Measurements from ENCODE around the gene ZNF770.

DNA sequence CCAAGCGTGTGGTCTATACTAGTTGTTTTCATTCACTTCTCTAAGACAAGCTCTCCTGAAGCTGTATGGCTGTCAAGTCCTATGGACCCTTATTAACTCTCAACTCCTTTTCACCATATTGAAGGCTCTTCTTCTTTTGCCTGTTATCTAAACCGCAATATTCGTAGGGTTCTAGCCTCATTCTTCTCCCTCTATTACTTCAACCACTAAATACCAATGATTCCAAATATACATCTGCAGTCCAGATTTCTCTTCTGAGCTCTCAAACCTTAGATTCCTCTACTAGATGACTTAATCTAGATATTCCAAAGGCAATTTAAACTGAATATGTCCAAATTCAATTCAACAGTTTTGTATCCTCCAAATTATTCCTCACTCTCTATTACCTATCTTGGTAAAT is 43.2 kb downstream of the ZNF770 start:
- TF ChIP-seq GATA2 (IDR thresholded peaks at IDR 0.05; ENCODE audit: low read depth, low read length), result no peak
- no peak for TF ChIP-seq GATA3 (IDR thresholded peaks at IDR 0.05; ENCODE audit: low read depth, low read length)
